Fibroblast of the aortic adventitia (primary cell): ENCODE measurements around the gene RNF13. TPM values are rescaled to one million over a fixed set of nuclear protein-coding genes. Genes with fewer than 3 reads are reported as not detected.
A peak's percentile ranks its signal among the peaks of the same experiment; 100 is the strongest.

ENCODE experiments used
- DNase-seq: peaks from one replicate; pipeline ENCODE4 v3.0.0-alpha.2; 2010; ENCODE audit warnings: low read depth
- H3K4me3 ChIP-seq: 2 replicates; pipeline ENCODE4 v1.5.1; 2011; ENCODE audit warnings: low read depth, mild to moderate bottlenecking, control low read depth, low read length, moderate library complexity
- CTCF ChIP-seq: IDR thresholded peaks from 2 replicates; pipeline ENCODE4 v1.5.1; 2011; ENCODE audit warnings: mild to moderate bottlenecking, low read length, control low read depth, inconsistent platforms; ENCODE audit not compliant: insufficient read depth
- total RNA-seq: library from RNA; depleted of rRNA; stranded (reverse); fragments of >200 nt; gene quantifications from 2 replicates; pipeline ENCODE4 v1.2.3, GENCODE V29; 2012; ENCODE audit warnings: low replicate concordance

Gene RNF13
- 52.7 and 68.8 TPM in 2 replicates for total RNA-seq

- peak within 1 kb of the TSS; percentile 87 for H3K4me3 ChIP-seq
- no peak for TF ChIP-seq CTCF
- peak; percentile 98 for DNase-seq
Observed at GRCh38 chr3:149812606-149813366, at the start of gene RNF13. RNF13 (plus strand) TSS chr3:149813215; CDS start chr3:149846027, 32,812 bp downstream.

GRCh38 chr3:149763565-149764195 is 49.3 kb upstream of the RNF13 start:
- no peak overlapping the region for H3K4me3 ChIP-seq
- no peak for DNase-seq
- no peak for TF ChIP-seq CTCF

- no peak for DNase-seq
- no peak for TF ChIP-seq CTCF
- H3K4me3 ChIP-seq = no peak overlapping the region
Observed at GRCh38 chr3:149764302-149764701, 48.7 kb upstream of the RNF13 start.

- no peak overlapping the region for H3K4me3 ChIP-seq
- DNase-seq = peak; percentile 77
- TF ChIP-seq CTCF = peak; percentile 74
Observed at GRCh38 chr3:149765762-149766334, 47.2 kb upstream of the RNF13 start.

- no peak for DNase-seq
- no peak overlapping the region for H3K4me3 ChIP-seq
- TF ChIP-seq CTCF = no peak
Observed at GRCh38 chr3:149767720-149768119, 45.3 kb upstream of the RNF13 start.

- H3K4me3 ChIP-seq = no peak overlapping the region
- no peak for DNase-seq
- TF ChIP-seq CTCF = no peak
Observed at GRCh38 chr3:149768704-149769103, 44.3 kb upstream of the RNF13 start.
